GM19452 (cell line): ENCODE data around the gene FBXO31.
"Not testable (repeated sequence)": the region's sequence is repeated elsewhere in the genome, so short reads cannot be mapped to it uniquely, and the experiment has no call there.

Source experiments
- ATAC-seq: cut with Tn5 transposase; IDR thresholded peaks from one replicate; pipeline ENCODE4 v1.9.1; 2021; ENCODE audit not compliant: unreplicated experiment

Gene FBXO31

DNA sequence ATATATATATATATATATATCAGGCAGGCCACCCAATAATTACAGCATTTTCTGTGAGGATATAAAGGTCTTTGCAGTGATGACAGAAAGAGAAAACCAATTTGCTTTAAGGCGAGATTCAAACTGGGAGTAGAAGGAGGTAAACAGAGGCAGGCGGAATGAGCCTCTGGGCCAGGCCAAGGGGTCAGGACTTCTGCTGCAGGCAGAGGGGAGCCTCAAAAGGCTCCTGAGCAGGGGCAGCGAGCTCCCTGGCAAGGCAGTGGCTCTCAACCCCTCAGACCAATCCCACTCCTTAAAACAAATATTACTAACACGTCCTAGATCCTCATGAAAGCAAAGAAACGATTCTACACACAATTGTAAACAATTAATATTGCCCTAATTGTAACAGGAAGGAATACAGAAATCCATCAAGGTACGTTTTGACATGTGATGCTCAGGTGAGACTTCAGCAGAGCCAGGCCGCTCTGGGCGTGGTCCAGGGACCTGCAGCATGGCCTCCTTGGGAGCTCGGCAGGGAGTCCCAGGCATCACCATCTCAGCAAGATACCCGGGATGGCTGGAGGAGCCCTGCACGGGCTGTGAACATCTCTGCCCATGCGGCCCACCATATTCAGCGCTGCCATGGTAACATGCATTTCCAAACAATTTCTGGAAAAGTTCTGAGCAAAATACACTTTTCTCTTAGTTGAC, 18.4 kb downstream of the FBXO31 start:
- ATAC-seq, result no peak

DNA sequence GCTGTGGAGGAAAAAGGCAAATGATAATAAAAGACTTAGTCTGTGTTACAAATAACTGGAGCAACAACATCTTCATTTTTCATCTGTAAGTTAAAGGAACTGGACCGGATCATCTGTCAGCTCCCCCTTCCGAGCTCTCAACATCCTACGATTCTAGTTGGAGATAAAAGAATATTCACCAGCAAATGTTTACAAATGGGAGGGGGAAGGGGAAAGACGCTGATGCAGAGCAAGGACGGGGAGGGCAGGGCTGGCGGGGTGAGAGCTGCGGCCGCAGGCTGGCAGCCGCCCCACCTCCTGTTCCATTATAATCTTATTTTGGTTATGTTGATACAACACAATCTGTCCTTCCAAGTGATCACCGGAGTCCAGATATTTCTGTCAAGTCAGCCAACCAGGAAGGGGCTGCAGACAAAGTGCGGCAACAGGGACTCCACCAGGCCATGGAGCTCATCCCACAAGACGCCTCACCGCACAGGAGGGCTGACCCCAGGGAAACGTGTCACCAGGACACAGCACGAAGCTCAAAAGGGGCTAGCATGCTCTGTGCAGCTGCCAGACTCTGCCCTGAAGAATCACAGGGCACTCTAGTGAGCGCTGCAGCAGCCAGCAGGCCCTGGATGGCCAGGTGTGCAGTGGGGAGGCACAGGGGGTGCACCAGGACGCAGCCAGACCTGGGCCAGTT, 19.7 kb downstream of the FBXO31 start:
- no peak for ATAC-seq

DNA sequence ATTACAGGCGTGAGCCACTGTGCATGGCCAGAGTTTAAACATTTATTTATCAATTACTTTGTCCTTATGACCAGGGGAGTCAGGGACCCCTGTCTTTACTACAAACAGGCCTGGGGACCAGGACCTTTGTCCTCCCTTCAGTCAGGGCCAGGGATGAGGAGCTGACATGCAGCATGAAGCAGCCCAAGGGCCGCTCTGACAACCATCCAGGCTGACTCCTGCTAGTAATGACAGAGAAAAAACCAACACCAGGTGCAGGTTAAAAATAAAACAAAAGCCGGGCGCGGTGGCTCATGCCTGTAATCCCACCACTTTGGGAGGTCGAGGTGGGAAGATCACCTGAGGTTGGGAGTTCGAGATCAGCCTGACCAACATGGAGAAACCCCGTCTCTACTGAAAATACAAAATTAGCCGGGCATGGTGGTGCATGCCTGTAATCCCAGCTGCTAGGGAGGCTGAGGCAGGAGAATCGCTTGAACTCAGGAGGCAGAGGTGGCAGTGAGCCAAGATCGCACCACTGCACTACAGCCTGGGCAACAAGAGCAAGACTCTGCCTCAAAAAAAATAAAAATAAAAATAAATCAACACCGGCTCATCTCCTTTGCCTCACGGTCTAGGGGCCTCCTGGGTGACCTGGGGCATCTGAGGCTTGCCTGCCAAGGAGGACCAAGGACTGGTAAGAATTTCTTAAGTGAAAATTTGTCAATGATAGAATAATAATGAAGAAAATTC, 20.6 kb downstream of the FBXO31 start:
- not testable (repeated sequence) for ATAC-seq

- ATAC-seq, result no peak
Observed at GRCh38 chr16:87361916-87362619, 21.5 kb downstream of the FBXO31 start.

DNA sequence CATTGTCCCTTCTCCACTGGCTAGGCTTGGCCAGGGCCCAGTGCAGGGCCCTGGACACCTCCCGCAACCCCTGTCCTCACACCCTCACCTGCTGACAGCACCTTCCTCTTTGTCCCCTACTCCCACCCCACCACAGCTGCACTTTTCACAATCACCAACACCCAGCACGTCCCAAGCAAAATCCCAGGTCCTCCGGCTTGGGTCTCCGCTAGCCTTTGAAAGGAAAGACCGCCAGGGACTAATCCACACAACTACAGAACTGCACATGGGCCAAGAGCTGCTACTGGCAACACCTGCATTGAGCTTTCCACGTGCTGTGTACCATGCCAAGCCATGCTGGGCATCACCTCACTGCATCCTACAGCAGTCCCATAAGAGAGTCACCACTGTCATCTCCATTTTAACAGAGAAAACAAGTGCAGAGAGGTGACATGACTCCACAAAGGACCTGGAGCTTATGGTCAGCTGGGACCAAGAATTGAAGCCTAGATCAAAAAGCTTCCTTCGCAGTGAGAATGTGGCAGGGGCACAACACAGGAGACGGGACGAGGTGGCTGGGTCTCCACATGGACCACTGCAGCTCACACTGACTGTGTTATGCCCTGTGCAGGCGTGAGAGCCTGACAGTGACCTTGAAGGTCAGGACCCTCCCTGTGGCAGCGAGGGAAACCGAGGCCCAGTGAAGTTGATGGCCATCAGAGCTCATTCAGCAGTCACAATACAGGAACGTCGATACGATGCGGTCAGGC, 22.5 kb downstream of the FBXO31 start:
- ATAC-seq, result no peak

DNA sequence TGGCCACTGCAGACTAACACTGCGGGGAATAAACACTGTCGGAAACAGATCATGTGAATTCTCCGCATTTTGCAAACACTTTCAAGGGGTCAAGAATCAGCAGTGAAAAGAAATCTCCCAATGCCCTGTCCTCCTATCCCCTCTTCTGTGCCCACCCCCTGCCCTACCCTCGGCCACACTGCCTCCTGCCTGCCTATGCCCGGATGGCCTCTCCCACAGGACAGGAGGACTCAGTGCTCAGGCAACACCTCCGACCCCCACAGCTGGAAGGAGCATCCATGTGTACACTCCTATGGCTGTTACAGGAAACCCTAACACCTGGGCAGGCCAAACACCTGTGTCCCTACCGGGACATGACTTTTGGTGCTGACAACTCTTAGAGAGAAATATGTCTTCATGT, 24.5 kb downstream of the FBXO31 start:
- no peak for ATAC-seq

- ATAC-seq, result no peak
Observed at GRCh38 chr16:87358696-87359095, 24.9 kb downstream of the FBXO31 start.

DNA sequence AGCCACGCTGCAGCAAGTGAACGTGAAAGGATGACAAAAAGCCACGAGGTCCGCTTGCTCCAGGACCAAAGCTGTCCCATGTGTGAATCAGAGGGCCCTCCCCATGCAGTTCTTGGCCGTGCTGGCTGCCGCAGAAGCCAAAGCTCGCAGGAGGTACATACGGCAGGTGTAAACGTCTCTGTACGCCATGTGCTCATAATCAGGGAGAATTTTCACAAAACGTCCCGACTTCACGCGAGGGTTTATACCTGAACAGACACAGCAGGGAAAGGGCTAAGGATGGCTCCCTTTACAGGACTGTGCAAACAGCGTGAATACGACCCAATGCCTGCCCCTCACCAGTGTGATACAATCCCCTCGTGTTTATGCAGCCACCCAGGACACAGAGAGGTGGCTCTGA, 25.3 kb downstream of the FBXO31 start:
- ATAC-seq, result no peak

DNA sequence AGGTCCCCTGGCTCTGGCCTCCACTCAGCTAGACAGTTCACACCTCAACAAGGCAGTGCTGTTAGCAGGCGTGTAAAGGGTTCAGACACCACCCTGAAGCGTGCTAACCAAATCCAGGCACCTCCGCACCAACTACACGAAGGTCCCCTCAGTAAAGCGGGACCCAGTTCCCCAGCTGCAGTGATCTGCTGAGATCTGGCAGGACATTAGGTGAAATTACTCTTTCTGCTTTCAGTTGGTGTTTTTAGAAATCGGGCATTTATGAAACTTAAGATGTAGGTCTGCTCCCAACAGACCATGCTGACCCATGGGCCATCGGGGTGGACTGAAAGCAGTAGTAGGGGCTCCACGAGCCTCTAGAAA, 27.1 kb downstream of the FBXO31 start:
- no peak for ATAC-seq

DNA sequence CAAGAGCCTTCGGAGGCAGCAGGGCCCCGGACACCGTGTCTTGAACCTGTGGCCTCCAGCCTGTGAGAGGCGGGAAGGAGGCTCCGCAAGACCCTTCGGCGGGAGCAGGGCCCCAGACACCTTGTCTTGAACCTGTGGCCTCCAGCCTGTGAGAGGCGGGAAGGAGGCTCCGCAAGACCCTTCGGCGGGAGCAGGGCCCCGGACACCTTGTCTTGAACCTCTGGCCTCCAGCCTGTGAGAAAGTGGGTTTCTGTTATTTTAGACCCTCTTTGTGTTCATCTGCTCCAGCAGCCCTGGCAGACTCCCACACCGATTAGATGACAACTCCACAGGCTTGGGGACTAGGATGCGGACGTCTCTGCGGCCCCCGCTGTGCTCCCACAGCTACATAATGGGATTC, 30.0 kb downstream of the FBXO31 start:
- no peak for ATAC-seq

GRCh38 chr16:87352818-87353217, 30.8 kb downstream of the FBXO31 start:
- ATAC-seq, result no peak

DNA sequence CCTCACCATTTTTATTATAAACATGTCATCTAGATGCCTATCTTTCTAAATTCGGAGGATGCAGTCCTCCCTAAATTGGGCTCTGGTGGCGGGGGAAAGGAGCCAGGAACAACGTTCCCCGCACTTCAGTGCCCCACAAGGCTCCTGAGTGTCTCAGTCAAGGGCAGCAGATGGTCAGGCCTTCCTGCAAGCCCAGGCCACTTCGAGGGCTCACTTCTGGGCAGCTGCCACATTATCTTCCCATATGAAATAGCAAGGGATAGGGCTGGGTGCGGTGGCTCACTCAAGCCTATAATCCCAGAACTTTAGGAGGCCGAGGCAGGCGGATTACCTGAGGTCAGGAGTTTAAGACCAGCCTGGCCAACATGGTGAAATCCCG, 32.3 kb downstream of the FBXO31 start:
- no peak for ATAC-seq

DNA sequence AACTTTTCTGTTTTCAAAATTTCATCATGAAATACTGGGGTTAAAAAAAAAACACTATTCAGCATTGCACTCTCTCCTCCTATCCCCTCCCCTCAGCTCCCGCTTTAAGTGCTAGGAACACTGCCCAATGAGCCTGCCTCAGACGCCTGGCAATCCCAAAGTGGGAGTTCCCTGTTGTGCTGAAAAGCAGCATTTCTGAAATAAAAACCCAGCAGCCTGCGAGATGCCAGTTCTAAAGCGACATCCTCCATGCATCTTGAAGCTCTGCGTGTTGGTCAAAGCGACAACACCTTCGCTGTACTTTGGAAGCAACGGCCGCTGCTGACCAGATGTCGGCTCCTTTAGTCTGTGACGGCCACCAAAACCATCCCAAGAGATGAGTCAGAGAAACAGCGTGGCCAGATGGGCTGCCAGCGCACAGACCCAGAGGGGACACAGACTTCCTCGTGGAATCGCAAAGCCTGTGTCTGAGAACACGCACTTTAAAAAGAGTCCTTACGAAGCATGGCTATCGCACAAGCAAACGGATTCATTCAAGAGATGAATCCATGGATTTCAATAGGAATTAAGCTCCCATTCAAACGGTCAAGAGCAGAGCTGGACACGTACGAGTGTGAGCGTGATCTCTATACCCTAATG, 32.8 kb downstream of the FBXO31 start:
- ATAC-seq, result no peak

- ATAC-seq, result no peak
Observed at GRCh38 chr16:87350031-87350430, 33.5 kb downstream of the FBXO31 start.

DNA sequence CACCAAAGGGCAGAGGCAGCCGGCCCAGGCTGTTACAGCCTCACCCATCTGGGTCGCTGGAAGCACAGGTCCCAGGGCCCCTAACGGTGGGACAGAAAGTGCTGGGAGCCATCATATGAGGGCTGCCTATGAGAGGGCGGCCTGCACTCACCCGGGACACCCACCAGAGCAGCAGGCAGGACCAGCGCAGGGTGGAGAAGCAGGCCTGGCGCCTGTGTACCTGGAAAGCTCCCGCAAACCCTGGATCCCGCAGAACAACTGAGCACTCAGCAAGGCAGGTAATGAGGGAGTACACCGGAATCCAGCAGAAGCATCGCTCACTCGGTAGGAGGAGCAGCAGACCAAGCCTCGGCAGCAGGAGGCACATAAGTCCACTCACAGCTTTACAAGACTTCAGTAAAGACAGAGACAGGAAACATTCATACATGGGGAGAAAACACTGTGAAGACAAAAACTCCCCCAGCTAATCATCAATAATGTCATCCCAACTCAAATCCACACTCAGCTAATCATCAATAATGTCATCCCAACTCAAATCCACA, 34.9 kb downstream of the FBXO31 start:
- ATAC-seq, result no peak

DNA sequence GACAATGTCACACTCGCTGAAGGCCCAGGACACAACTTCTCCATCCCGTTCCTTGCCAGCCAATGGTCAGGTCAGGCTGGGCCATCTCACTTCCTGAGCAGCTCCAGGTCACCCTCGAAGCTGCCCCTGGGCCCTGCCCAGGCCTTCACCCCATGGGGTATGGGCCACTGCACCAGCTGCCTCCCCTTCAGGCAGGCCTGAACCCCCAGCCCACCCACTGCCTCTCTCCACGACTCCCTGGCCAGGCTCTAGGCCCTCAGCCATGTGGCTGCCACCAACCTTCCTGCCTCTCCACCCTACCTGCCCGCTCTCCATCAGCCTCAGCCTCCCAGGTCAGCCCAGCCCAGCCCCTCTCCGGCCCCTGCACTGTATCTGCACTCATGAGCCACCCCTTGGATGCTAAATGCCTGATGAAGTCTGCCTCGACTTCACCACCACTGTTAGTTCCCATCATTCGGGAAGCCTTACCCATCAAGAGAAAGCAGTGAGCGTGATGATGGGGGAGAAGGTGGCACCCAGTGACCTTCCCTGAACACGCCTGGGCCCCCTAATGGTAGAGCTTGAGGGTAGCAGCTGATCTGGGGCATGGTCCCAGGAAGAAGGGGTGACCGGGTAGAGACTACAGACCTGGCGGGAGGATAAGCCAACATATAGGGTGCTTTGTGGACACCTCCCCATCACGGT, 35.5 kb downstream of the FBXO31 start:
- no peak for ATAC-seq

- no peak for ATAC-seq
Observed at GRCh38 chr16:87346517-87347060, 37.0 kb downstream of the FBXO31 start.

GRCh38 chr16:87345726-87346424, 37.7 kb downstream of the FBXO31 start:
- no peak for ATAC-seq
